HUES48 (cell line): ENCODE measurements around the gene SYMPK.
"Not testable (repeated sequence)": the region's sequence is repeated elsewhere in the genome, so short reads cannot be mapped to it uniquely, and the experiment has no call there.

ENCODE experiments used
- H3K27ac ChIP-seq: one replicate; pipeline ENCODE4 v1.7.0; 2013; ENCODE audit warnings: low read depth, low read length, inconsistent platforms
- H3K27me3 ChIP-seq: 2 replicates; pipeline ENCODE4 v1.6.1; 2013; ENCODE audit warnings: mild to moderate bottlenecking, low read length; ENCODE audit not compliant: control insufficient read depth, insufficient read depth
- H3K36me3 ChIP-seq: 2 replicates; pipeline ENCODE4 v1.6.1; 2013; ENCODE audit warnings: low read length; ENCODE audit not compliant: control insufficient read depth, insufficient read depth
- H3K4me1 ChIP-seq: 2 replicates; pipeline ENCODE4 v1.6.1; 2013; ENCODE audit warnings: mild to moderate bottlenecking, low read length; ENCODE audit not compliant: control insufficient read depth, insufficient read depth
- H3K4me3 ChIP-seq: 2 replicates; pipeline ENCODE4 v1.5.1; 2013; ENCODE audit warnings: mild to moderate bottlenecking, low read depth, low read length
- H3K9ac ChIP-seq: 2 replicates; pipeline ENCODE4 v1.6.1; 2013; ENCODE audit warnings: mild to moderate bottlenecking, low read depth, low read length, moderate library complexity
- H3K9me3 ChIP-seq: 2 replicates; pipeline ENCODE4 v1.6.1; 2013; ENCODE audit warnings: low read length; ENCODE audit not compliant: control insufficient read depth, insufficient read depth

SYMPK gene

GRCh38 chr19:45899919-45900589 is 37.1 kb upstream of the SYMPK start:
- Histone ChIP-seq H3K27me3 (peaks cover 14% of the 10 kb centered on the region), H3K36me3 (peaks cover 14% of the 10 kb centered on the region), H3K27ac (no peak overlapping the region), H3K9ac (no peak overlapping the region), H3K4me3 (no peak overlapping the region), H3K4me1 (no peaks in the 10 kb centered on the region), H3K9me3 (no peaks in the 10 kb centered on the region)

- Histone ChIP-seq H3K36me3 (peaks cover 14% of the 10 kb centered on the region), H3K4me3 (no peak overlapping the region), H3K9me3 (no peaks in the 10 kb centered on the region), H3K27ac (no peak overlapping the region), H3K27me3 (peaks cover 14% of the 10 kb centered on the region), H3K9ac (no peak overlapping the region), H3K4me1 (no peaks in the 10 kb centered on the region)
These were observed 36.3 kb upstream of the SYMPK start for GRCh38 chr19:45899253-45899652.

GRCh38 chr19:45897261-45897812 is 34.4 kb upstream of the SYMPK start:
- Histone ChIP-seq H3K27ac (no peak overlapping the region), H3K9ac (no peak overlapping the region), H3K36me3 (peaks cover 14% of the 10 kb centered on the region), H3K27me3 (peaks cover 14% of the 10 kb centered on the region), H3K4me1 (no peaks in the 10 kb centered on the region), H3K4me3 (no peak overlapping the region), H3K9me3 (no peaks in the 10 kb centered on the region)

- not testable (repeated sequence) for H3K27me3 ChIP-seq, H3K9ac ChIP-seq, H3K4me3 ChIP-seq, H3K9me3 ChIP-seq, H3K27ac ChIP-seq, H3K4me1 ChIP-seq
- H3K36me3 ChIP-seq = peaks cover 14% of the 10 kb centered on the region
These were observed 33.1 kb upstream of the SYMPK start for GRCh38 chr19:45895983-45896599.

GRCh38 chr19:45895519-45895972 is 32.6 kb upstream of the SYMPK start:
- Histone ChIP-seq H3K36me3 (peaks cover 11% of the 10 kb centered on the region), H3K9ac (no peak overlapping the region), H3K27ac (no peak overlapping the region), H3K27me3 (peaks cover 3% of the 10 kb centered on the region), H3K9me3 (no peaks in the 10 kb centered on the region), H3K4me1 (no peaks in the 10 kb centered on the region), H3K4me3 (no peak overlapping the region)

- H3K27ac ChIP-seq = no peak overlapping the region
- no peaks in the 10 kb centered on the region for H3K9me3 ChIP-seq
- H3K27me3 ChIP-seq = no peaks in the 10 kb centered on the region
- no peaks in the 10 kb centered on the region for H3K36me3 ChIP-seq
- no peak overlapping the region for H3K4me3 ChIP-seq
- no peak overlapping the region for H3K9ac ChIP-seq
- H3K4me1 ChIP-seq = no peaks in the 10 kb centered on the region
These were observed 27.9 kb upstream of the SYMPK start for GRCh38 chr19:45890877-45891276.

GRCh38 chr19:45889210-45889885 is 26.4 kb upstream of the SYMPK start:
- Histone ChIP-seq H3K9ac (no peak overlapping the region), H3K9me3 (no peaks in the 10 kb centered on the region), H3K27me3 (no peaks in the 10 kb centered on the region), H3K36me3 (no peaks in the 10 kb centered on the region), H3K4me1 (no peaks in the 10 kb centered on the region), H3K4me3 (no peak overlapping the region), H3K27ac (no peak overlapping the region)

GRCh38 chr19:45887200-45887710 is 24.3 kb upstream of the SYMPK start:
- H3K9me3 ChIP-seq = no peaks in the 10 kb centered on the region
- H3K36me3 ChIP-seq = no peaks in the 10 kb centered on the region
- H3K4me1 ChIP-seq = peaks cover 3% of the 10 kb centered on the region; the same call in 1 of the 2 replicates

GRCh38 chr19:45886427-45887199 is 23.7 kb upstream of the SYMPK start:
- Histone ChIP-seq H3K9ac (peak overlapping the region; percentile 81), H3K4me1 (peaks cover 9% of the 10 kb centered on the region), H3K27ac (peak overlapping the region; percentile 93), H3K27me3 (no peaks in the 10 kb centered on the region), H3K36me3 (no peaks in the 10 kb centered on the region), H3K9me3 (no peaks in the 10 kb centered on the region), H3K4me3 (peak overlapping the region; percentile 83)

More at GRCh38 chr19:45887200-45887710, 24.3 kb upstream of the SYMPK start:
- Histone ChIP-seq H3K9ac (peak overlapping the region; percentile 81), H3K27ac (peak overlapping the region; percentile 93), H3K27me3 (no peaks in the 10 kb centered on the region), H3K4me3 (peak overlapping the region; percentile 83)

- Histone ChIP-seq H3K9ac (peak within 1 kb of the TSS; percentile 81), H3K4me1 (peaks cover 17% of the 10 kb centered on the region), H3K27me3 (no peaks in the 10 kb centered on the region), H3K9me3 (no peaks in the 10 kb centered on the region), H3K36me3 (no peaks in the 10 kb centered on the region), H3K4me3 (peak within 1 kb of the TSS; percentile 83), H3K27ac (peak within 1 kb of the TSS; percentile 93)
These were observed 22.8 kb upstream of the SYMPK start, which contains the start of gene IRF2BP1 for GRCh38 chr19:45885556-45886426. TSS of gene IRF2BP1 (minus strand) at chr19:45886141. CDS start at chr19:45885774, 367 bp downstream.
